Testis (tissue), 3 donors: ENCODE data around the gene ABHD4. TPM values are rescaled to one million over a fixed set of nuclear protein-coding genes. Genes with fewer than 3 reads are reported as not detected.
"Not testable (repeated sequence)": the region's sequence is repeated elsewhere in the genome, so short reads cannot be mapped to it uniquely, and the experiment has no call there.

Experiments used
- DNase-seq: peaks from one replicate; pipeline ENCODE4 v3.0.0-alpha.2; 2019
- H3K27ac ChIP-seq, 2 donors: fragments of 200-600 bp; sonication (generic); one replicate each; pipeline ENCODE4 v1.5.1; 2019
- H3K27me3 ChIP-seq: fragments of 200-600 bp; sonication (generic); one replicate; pipeline ENCODE4 v1.5.1; 2019
- H3K36me3 ChIP-seq: fragments of 200-600 bp; sonication (generic); one replicate; pipeline ENCODE4 v1.5.1; 2017; ENCODE audit warnings: low read depth; ENCODE audit errors: missing control alignments
- H3K4me1 ChIP-seq: fragments of 200-600 bp; sonication (generic); one replicate; pipeline ENCODE4 v1.5.1; 2019
- H3K4me3 ChIP-seq, 2 donors: fragments of 200-600 bp; sonication (generic); one replicate each; pipeline ENCODE4 v1.5.1; 2017 to 2019
- H3K9me3 ChIP-seq: fragments of 200-600 bp; sonication (generic); one replicate; pipeline ENCODE4 v1.5.1; 2017
- POLR2A ChIP-seq: fragments of 450-650 bp; IDR thresholded peaks from one replicate; pipeline ENCODE4 v1.6.1; 2017; ENCODE audit warnings: antibody characterized with exemption, mild to moderate bottlenecking, moderate library complexity
- WGBS, 2 donors: methylation state at CpG; one replicate each; pipeline ENCODE4 v1.1.5; 2018; 5-methylcytosine and 5-hydroxymethylcytosine counted together
- intact Hi-C: fragments of 100-400 bp; cut with DNase I; formaldehyde crosslinking; loops from one replicate; pipeline ENCODE4 v1.15.1; 2023; ENCODE audit warnings: low total_unique reads
- polyA plus RNA-seq: library from polyadenylated mRNA; stranded (reverse); fragments of 350-450 nt; fragmentation: Illumina TruSeq; extraction: RNeasy Lipid Tissue Mini Kit (QIAGEN cat#74804); gene quantifications from one replicate; pipeline ENCODE4 v1.2.3, GENCODE V29; 2014; ENCODE audit warnings: low read depth, low replicate concordance; ENCODE audit not compliant: insufficient read depth
- total RNA-seq, 2 donors: library from RNA; depleted of rRNA; stranded (reverse); fragments of >200 nt; gene quantifications; one replicate each; pipeline ENCODE4 v1.2.3, GENCODE V29; 2016
- TF ChIP-seq, protein P1 (sequence below), 3 experiments: fragments of 450-650 bp in 2 of 3; fragments of 200-600 bp in 1 of 3; sonication (generic) in 1 of 3; IDR thresholded peaks; one replicate each; pipeline ENCODE4 v1.5.1; 2016 to 2019; ENCODE audit warnings: antibody characterized with exemption in 3 of 3, mild to moderate bottlenecking in 2 of 3, moderate library complexity in 1 of 3

ABHD4 gene
- total and polyA plus RNA-seq, 3 donors from 2014 or later, result 111 to 158 (median 122) TPM

DNA sequence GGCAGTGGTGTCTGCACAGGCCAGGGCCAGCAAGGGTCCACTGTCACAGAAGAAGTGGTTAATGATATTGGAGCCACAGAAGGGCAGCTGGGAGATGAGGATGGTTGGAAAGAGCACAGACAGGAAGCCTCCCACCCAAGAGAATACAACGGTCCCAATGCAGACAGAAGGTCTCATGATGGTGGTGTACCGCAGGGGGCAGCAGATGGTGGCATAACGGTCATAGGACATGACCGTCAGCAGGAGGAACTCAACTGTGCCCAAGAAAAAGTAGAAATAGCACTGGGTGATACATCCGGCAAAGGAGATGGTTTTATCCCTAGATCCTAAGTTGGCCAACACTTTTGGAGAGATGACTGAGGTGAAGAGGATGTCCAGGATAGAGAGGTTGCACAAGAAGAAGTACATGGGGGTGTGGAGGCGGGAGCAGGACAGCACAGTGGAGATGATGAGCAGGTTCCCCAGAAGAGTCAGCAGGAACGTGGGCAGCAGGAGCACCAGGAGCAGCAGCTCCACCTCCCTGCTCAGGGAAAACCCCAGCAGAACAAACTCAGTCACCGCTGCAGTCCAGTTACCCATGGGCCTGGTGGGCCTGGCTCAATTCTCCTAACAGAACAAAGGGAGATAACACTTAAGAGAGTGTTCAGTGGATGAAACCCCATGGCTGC is 36.3 kb downstream of the ABHD4 start:
- 75 to 81% methylated on average over 8 of the region's 8 CpGs for WGBS, 2 donors
- Histone ChIP-seq H3K27ac (no peak overlapping the region), H3K36me3 (no peaks in the 10 kb centered on the region), H3K4me3 (no peak overlapping the region), H3K27me3 (no peaks in the 10 kb centered on the region), H3K9me3 (no peaks in the 10 kb centered on the region), H3K4me1 (no peaks in the 10 kb centered on the region)
- TF ChIP-seq, protein P1, sequence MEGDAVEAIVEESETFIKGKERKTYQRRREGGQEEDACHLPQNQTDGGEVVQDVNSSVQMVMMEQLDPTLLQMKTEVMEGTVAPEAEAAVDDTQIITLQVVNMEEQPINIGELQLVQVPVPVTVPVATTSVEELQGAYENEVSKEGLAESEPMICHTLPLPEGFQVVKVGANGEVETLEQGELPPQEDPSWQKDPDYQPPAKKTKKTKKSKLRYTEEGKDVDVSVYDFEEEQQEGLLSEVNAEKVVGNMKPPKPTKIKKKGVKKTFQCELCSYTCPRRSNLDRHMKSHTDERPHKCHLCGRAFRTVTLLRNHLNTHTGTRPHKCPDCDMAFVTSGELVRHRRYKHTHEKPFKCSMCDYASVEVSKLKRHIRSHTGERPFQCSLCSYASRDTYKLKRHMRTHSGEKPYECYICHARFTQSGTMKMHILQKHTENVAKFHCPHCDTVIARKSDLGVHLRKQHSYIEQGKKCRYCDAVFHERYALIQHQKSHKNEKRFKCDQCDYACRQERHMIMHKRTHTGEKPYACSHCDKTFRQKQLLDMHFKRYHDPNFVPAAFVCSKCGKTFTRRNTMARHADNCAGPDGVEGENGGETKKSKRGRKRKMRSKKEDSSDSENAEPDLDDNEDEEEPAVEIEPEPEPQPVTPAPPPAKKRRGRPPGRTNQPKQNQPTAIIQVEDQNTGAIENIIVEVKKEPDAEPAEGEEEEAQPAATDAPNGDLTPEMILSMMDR (IDR thresholded peaks at IDR 0.05), result no peak
- TF ChIP-seq POLR2A, result no peak
- DNase-seq, result no peak
- intact Hi-C loops, result no loop called here

DNA sequence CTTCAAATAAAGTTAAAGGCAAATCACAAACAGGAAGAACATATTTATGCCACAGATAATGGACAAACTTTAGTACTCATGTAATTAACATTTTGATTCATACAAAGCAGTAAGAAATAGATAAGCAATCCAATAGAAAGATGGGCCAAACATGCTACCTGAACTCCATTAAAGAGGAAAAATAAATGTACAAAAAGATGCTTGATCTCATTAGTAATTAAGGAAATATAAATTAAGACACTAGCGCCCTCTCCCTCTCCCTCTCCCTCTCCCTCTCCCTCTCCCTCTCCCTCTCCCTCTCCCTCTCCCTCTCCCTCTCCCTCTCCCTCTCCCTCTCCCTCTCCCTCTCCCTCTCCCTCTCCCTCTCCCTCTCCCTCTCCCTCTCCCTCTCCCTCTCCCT is 37.9 kb downstream of the ABHD4 start:
- DNase-seq, H3K36me3 ChIP-seq, H3K9me3 ChIP-seq, H3K4me1 ChIP-seq, H3K4me3 ChIP-seq, H3K27ac ChIP-seq, intact Hi-C loops, H3K27me3 ChIP-seq: not testable (repeated sequence)
- WGBS, 2 donors, result 31 to 45% methylated on average over 1 of the region's 1 CpG

DNA sequence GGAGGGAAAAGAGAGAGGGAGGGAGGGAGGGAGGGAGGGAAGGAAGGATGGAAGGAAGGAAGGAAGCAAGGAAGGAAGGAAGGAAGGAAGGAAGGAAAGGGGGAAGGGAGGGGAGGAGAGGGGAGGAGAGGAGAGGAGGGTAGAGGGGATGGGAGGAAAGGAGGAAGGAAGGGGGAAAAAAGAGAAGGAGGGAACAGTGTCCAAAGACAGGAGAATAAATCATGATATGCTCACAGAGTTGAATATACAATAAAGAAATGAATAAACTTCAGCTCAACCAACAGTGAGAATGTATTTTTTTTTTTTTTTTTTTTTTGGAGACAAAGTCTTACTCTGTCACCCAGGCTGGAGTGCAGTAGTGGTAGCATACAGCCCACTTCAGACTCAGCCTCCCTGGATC is 42.1 kb downstream of the ABHD4 start:
- no peaks in the 10 kb centered on the region for H3K4me1 ChIP-seq
- H3K36me3 ChIP-seq, result no peaks in the 10 kb centered on the region
- no peak for DNase-seq
- H3K9me3 ChIP-seq, result no peaks in the 10 kb centered on the region
- no peak overlapping the region for H3K27ac ChIP-seq
- no peaks in the 10 kb centered on the region for H3K27me3 ChIP-seq
- no peak overlapping the region for H3K4me3 ChIP-seq
- TF ChIP-seq, protein P1 (IDR thresholded peaks at IDR 0.05), result no peak
- no peak for TF ChIP-seq POLR2A
- intact Hi-C loops, result no loop called here

DNA sequence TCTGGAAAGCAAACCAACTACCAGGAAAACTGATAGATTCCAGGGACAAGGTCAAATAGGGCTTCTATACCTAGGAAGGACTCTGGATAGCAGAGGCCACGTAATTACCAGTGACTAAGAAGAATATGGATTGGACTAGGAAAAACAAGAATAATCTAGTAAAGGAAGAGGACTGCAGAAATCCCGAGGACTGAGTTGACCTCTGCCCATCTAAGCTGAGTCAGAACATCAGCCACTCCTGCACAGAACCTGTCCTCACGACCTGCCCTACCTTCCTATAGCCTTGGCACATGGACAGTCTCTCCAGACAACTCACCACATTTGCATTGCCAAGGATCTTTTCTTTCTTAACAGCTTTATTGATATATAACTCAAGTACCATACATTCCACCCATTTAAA is 43.7 kb downstream of the ABHD4 start:
- H3K4me1 ChIP-seq, result no peaks in the 10 kb centered on the region
- no peaks in the 10 kb centered on the region for H3K36me3 ChIP-seq
- no peaks in the 10 kb centered on the region for H3K9me3 ChIP-seq
- no peak overlapping the region for H3K27ac ChIP-seq
- H3K4me3 ChIP-seq, result no peak overlapping the region
- TF ChIP-seq, protein P1 (IDR thresholded peaks at IDR 0.05), result no peak
- no peak for TF ChIP-seq POLR2A
- no peaks in the 10 kb centered on the region for H3K27me3 ChIP-seq
- intact Hi-C loops, result no loop called here
- no peak for DNase-seq
- 70% methylated on average over 3 of the region's 3 CpGs for WGBS, 2 donors

DNA sequence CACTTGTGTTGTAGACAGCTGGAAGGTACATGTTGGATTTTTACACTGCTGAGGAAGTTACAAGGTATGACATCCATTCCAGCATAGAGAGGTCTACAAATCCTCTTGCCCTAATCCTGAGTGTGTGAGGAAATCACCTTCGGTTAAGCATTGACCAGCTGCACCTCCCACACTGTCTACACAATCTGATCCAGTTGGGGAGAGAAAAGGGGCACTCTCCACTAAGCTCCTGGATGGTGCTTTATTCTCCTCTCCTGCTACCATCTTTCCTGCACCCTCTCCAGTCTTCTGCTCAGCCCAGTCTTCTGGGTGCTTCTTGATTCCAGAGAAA is 46.2 kb downstream of the ABHD4 start, which contains the start of gene OR6J1:
Gene OR6J1 (minus strand): TSS at position 48 of the 331 bp plus-strand sequence. CDS start 9,541 bp downstream, outside the sequence.
- TF ChIP-seq POLR2A, result no peak
- TF ChIP-seq, protein P1 (IDR thresholded peaks at IDR 0.05), result no peak
- Histone ChIP-seq H3K27ac (no peak within 1 kb of the TSS), H3K36me3 (no peaks in the 10 kb centered on the region), H3K4me1 (no peaks in the 10 kb centered on the region), H3K27me3 (no peaks in the 10 kb centered on the region), H3K4me3 (no peak within 1 kb of the TSS), H3K9me3 (no peaks in the 10 kb centered on the region)
- 77 to 87% methylated on average over 1 of the region's 1 CpG for WGBS, 2 donors
- no peak for DNase-seq
- intact Hi-C loops, result no loop called here
